Measurements from ENCODE around the gene WDR70. TPM values are rescaled to one million over a fixed set of nuclear protein-coding genes. Genes with fewer than 3 reads are reported as not detected.

The WDR70 gene
- total and polyA plus RNA-seq, 2 donors (not counting 3 experiments of a cell fraction or from before 2014, with no cell fraction given), result 6.7 to 37.3 TPM

DNA sequence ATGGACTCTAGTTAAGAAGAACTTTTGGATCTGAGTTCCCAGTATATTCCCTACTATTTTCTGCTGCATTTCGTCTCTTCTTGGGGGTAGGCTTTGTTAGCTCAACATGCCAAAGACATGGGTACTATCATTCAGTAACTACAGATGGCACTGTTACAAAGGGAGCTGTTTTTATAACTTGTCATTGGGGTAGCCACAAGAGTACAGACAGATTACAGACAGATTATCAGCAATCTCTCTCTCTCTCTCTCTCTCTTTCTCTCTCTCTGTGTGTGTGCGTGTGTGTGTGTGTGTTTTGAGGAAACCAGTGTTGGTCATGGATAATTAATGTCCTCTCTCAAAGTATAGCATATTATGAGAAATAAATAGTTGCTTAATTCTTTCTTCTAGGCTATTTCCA lies 116.1 kb downstream of the WDR70 start:
- ChIA-PET POLR2A (no interaction called here), CTCF (interaction anchor here (0.6 to 1.1 kb wide), 4 partner anchors 58 to 262 kb away, joined by 3 to 5 read pairs (median 3); no protein-coding TSS in a partner anchor)
- dilution Hi-C loops (cut with MboI; ENCODE audit: extremely low pct_ligation_motif_present, low sequenced_read_pairs), result no loop called here
- intact Hi-C loops (cut with micrococcal nuclease), result no loop called here
- Histone ChIP-seq H3K4me2 (ENCODE audit: insufficient read depth, low read length) (no peak overlapping the region), H3K27me3 (ENCODE audit: control insufficient read depth in 2 of 2, insufficient read depth in 2 of 2, low read length in 2 of 2) (no peaks in the 10 kb centered on the region), H3K27ac (ENCODE audit: insufficient read depth, low read depth, low read length) (no peak overlapping the region), H2AFZ (ENCODE audit: low read depth, low read length) (no peak overlapping the region), H3K36me3 (ENCODE audit: control insufficient read depth in 2 of 2, extremely low read depth in 1 of 2, insufficient read depth in 2 of 2, low read length in 2 of 2) (no peaks in the 10 kb centered on the region), H3K4me1 (ENCODE audit: control insufficient read depth, extremely low read depth, insufficient read depth, low read length) (no peaks in the 10 kb centered on the region), H3K9ac (replicated peaks; ENCODE audit: extremely low read depth, insufficient read depth, low read length) (no peak overlapping the region), H3K9me3 (replicated peaks; ENCODE audit: control insufficient read depth, insufficient read depth, low read length) (no peaks in the 10 kb centered on the region), H4K20me1 (replicated peaks; ENCODE audit: control insufficient read depth, extremely low read depth, insufficient read depth, low read length) (no peaks in the 10 kb centered on the region), H3K4me3 (replicated peaks in 1 of 3; ENCODE audit: insufficient read depth in 1 of 3, low read depth in 1 of 3, low read length in 3 of 3) (no peak overlapping the region), H3K79me2 (ENCODE audit: control insufficient read depth, insufficient read depth, low read length) (no peaks in the 10 kb centered on the region), H3K9me1 (replicated peaks; ENCODE audit: control insufficient read depth, extremely low read depth, insufficient read depth, low read length) (no peaks in the 10 kb centered on the region)
- FAIRE-seq (no peak), DNase-seq (ENCODE audit: low read depth, low spot score) (no peak)
- no peak for TF ChIP-seq POLR2A (IDR thresholded peaks at IDR 0.05; ENCODE audit: low read depth, low read length)
- TF ChIP-seq MAX (IDR thresholded peaks at IDR 0.05; ENCODE audit: insufficient read depth, insufficient read length), result no peak
- no peak for TF ChIP-seq GATA2 (IDR thresholded peaks at IDR 0.05; ENCODE audit: insufficient read depth, insufficient read length, low read depth, low read length)
- TF ChIP-seq POLR2AphosphoS5 (IDR thresholded peaks at IDR 0.05; ENCODE audit: insufficient read depth, low read depth, low read length), result no peak
- BruUV-seq (replicated peaks), result no TSS peak

GRCh38 chr5:37495668-37496347 lies 116.7 kb downstream of the WDR70 start:
- no peak for FAIRE-seq

More at GRCh38 chr5:37495668-37496347, 116.7 kb downstream of the WDR70 start:
- Histone ChIP-seq H3K79me2 (ENCODE audit: control insufficient read depth, insufficient read depth, low read length) (no peaks in the 10 kb centered on the region), H3K27me3 (ENCODE audit: control insufficient read depth in 2 of 2, insufficient read depth in 2 of 2, low read length in 2 of 2) (no peaks in the 10 kb centered on the region), H3K9me3 (replicated peaks; ENCODE audit: control insufficient read depth, insufficient read depth, low read length) (no peaks in the 10 kb centered on the region), H3K4me3 (replicated peaks in 1 of 3; ENCODE audit: insufficient read depth in 1 of 3, low read depth in 1 of 3, low read length in 3 of 3) (no peak overlapping the region), H2AFZ (ENCODE audit: low read depth, low read length) (no peak overlapping the region), H3K9ac (replicated peaks; ENCODE audit: extremely low read depth, insufficient read depth, low read length) (no peak overlapping the region), H3K36me3 (ENCODE audit: control insufficient read depth in 2 of 2, extremely low read depth in 1 of 2, insufficient read depth in 2 of 2, low read length in 2 of 2) (no peaks in the 10 kb centered on the region), H3K4me2 (ENCODE audit: insufficient read depth, low read length) (no peak overlapping the region), H3K27ac (ENCODE audit: insufficient read depth, low read depth, low read length) (no peak overlapping the region), H3K4me1 (ENCODE audit: control insufficient read depth, extremely low read depth, insufficient read depth, low read length) (no peaks in the 10 kb centered on the region), H4K20me1 (replicated peaks; ENCODE audit: control insufficient read depth, extremely low read depth, insufficient read depth, low read length) (no peaks in the 10 kb centered on the region), H3K9me1 (replicated peaks; ENCODE audit: control insufficient read depth, extremely low read depth, insufficient read depth, low read length) (no peaks in the 10 kb centered on the region)
- TF ChIP-seq POLR2AphosphoS5 (IDR thresholded peaks at IDR 0.05; ENCODE audit: insufficient read depth, low read depth, low read length) (no peak), MAX (IDR thresholded peaks at IDR 0.05; ENCODE audit: insufficient read depth, insufficient read length) (no peak), FOS (IDR thresholded peaks at IDR 0.05; ENCODE audit: borderline replicate concordance, insufficient read depth, low read length) (no peak), JUN (IDR thresholded peaks at IDR 0.05; ENCODE audit: borderline replicate concordance, insufficient read depth, insufficient read length, low read depth) (no peak), POLR2A (IDR thresholded peaks at IDR 0.05; ENCODE audit: low read depth, low read length) (no peak), GATA2 (IDR thresholded peaks at IDR 0.05; ENCODE audit: insufficient read depth, insufficient read length, low read depth, low read length) (no peak), MYC (IDR thresholded peaks at IDR 0.05; ENCODE audit: low read depth, low read length) (no peak), EZH2 (IDR thresholded peaks at IDR 0.05; ENCODE audit: borderline replicate concordance, low read depth, low read length, severe bottlenecking) (no peak)
- TF ChIP-seq, protein P1, sequence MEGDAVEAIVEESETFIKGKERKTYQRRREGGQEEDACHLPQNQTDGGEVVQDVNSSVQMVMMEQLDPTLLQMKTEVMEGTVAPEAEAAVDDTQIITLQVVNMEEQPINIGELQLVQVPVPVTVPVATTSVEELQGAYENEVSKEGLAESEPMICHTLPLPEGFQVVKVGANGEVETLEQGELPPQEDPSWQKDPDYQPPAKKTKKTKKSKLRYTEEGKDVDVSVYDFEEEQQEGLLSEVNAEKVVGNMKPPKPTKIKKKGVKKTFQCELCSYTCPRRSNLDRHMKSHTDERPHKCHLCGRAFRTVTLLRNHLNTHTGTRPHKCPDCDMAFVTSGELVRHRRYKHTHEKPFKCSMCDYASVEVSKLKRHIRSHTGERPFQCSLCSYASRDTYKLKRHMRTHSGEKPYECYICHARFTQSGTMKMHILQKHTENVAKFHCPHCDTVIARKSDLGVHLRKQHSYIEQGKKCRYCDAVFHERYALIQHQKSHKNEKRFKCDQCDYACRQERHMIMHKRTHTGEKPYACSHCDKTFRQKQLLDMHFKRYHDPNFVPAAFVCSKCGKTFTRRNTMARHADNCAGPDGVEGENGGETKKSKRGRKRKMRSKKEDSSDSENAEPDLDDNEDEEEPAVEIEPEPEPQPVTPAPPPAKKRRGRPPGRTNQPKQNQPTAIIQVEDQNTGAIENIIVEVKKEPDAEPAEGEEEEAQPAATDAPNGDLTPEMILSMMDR (IDR thresholded peaks at IDR 0.05; ENCODE audit: extremely low read depth in 1 of 2, insufficient read depth in 1 of 2, low read depth in 1 of 2, low read length in 2 of 2), result no peak
- dilution Hi-C loops (cut with MboI; ENCODE audit: extremely low pct_ligation_motif_present, low sequenced_read_pairs) (no loop called here), intact Hi-C loops (cut with micrococcal nuclease) (no loop called here)
- CTCF ChIA-PET, result interaction anchor here (1.0 to 1.1 kb wide), 2 partner anchors 57 to 60 kb away, joined by 3 to 5 read pairs; no protein-coding TSS in a partner anchor
- DNase-seq (ENCODE audit: low read depth, low spot score), result no peak
- no TSS peak for BruUV-seq (replicated peaks)
- POLR2A ChIA-PET, result no interaction called here
